ENCODE measurements around the gene CST1.
"Not testable (repeated sequence)": the region's sequence is repeated elsewhere in the genome, so short reads cannot be mapped to it uniquely, and the experiment has no call there.

DNA sequence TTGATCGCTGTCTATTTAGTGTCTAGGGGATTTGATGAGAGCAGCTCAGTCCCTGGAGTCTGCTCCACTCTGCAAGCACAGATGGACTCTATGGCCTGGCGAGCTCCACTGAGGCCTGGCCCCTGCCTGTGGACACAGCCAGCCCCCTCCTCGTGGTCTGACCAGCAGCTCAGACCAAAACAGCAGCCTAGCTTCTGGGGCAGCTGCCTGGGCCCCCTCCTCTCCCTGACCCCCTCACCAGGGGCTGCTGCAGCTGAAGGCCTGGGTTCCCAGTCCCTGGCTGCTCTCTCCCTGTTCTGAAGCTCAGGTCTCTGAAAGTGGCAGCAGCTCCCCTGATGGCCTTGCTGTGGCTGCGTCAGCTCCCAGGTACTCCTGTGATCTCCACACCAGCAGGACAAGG lies 3.6 kb downstream of the CST1 start:
- TF ChIP-seq, protein P1, sequence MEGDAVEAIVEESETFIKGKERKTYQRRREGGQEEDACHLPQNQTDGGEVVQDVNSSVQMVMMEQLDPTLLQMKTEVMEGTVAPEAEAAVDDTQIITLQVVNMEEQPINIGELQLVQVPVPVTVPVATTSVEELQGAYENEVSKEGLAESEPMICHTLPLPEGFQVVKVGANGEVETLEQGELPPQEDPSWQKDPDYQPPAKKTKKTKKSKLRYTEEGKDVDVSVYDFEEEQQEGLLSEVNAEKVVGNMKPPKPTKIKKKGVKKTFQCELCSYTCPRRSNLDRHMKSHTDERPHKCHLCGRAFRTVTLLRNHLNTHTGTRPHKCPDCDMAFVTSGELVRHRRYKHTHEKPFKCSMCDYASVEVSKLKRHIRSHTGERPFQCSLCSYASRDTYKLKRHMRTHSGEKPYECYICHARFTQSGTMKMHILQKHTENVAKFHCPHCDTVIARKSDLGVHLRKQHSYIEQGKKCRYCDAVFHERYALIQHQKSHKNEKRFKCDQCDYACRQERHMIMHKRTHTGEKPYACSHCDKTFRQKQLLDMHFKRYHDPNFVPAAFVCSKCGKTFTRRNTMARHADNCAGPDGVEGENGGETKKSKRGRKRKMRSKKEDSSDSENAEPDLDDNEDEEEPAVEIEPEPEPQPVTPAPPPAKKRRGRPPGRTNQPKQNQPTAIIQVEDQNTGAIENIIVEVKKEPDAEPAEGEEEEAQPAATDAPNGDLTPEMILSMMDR (conservative IDR thresholded peaks at IDR 0.05), result not testable (repeated sequence)
- TF ChIP-seq ZFX (IDR thresholded peaks at IDR 0.05), result not testable (repeated sequence)

All from C4-2B (cell line).